ENCODE data around the gene GHR.

GHR gene

DNA sequence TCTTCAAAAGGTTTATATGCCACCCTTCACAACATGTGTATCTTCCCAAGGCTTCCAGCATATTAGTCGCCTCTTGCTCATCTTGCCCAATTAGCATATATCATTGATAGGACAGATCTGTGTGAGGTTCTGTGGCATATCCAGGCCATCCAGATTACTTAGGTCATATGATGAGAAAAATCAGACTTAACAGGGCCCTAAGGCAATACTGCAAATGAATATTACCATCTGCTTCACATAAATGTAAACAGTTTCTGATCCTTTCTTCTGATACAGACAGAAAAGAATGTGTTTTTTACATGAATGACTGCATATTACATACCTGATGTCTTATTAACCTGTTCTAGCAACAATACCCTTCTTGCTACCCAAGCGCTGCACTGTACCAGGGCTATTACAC is 41.3 kb upstream of the GHR start:
- Histone ChIP-seq H3K9ac (ENCODE audit: low read length) (no peak overlapping the region), H3K4me2 (ENCODE audit: low read length) (no peak overlapping the region), H3K4me1 (ENCODE audit: insufficient read depth, low read length, severe bottlenecking) (no peaks in the 10 kb centered on the region), H3K9me2 (ENCODE audit: low read depth, low read length) (no peaks in the 10 kb centered on the region), H3K27ac (ENCODE audit: low read depth, low read length, poor library complexity, severe bottlenecking) (no peak overlapping the region), H3K36me3 (ENCODE audit: insufficient read depth, low read length) (no peaks in the 10 kb centered on the region), H4K20me1 (ENCODE audit: insufficient read depth, low read length) (no peaks in the 10 kb centered on the region), H3K27me3 (ENCODE audit: insufficient read depth, low read length) (no peaks in the 10 kb centered on the region), H3F3A (ENCODE audit: insufficient read depth, low read length) (no peaks in the 10 kb centered on the region), H3K79me2 (ENCODE audit: insufficient read depth, low read length) (no peaks in the 10 kb centered on the region), H2AFZ (ENCODE audit: low read length) (no peak overlapping the region), H3K9me3 (ENCODE audit: low read length) (no peaks in the 10 kb centered on the region), H3K4me3 (ENCODE audit: low read depth, low read length, poor library complexity, severe bottlenecking) (no peak overlapping the region)
- TF ChIP-seq EZH2 (IDR thresholded peaks at IDR 0.05; ENCODE audit: borderline replicate concordance, low read length), result no peak

DNA sequence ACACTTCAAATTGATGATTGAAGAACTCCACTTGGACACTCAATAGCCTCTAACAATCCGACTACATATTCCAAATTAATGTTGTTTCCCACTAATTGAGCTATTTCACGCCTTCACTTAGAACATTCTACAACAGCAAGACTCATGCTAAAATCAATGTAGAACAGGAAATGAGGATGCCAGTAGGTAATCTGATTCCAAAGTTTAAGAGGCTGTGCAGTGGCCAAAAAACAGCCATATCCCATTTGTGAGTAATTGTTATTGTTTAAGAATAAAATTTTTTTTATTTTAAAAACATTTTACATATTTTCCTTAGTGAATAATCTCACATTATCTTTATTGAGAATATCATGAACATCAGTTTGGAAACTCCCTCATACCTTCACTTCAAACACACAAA is 35.7 kb upstream of the GHR start:
- Histone ChIP-seq H3K9me3 (ENCODE audit: low read length) (no peaks in the 10 kb centered on the region), H3K9ac (ENCODE audit: low read length) (no peak overlapping the region), H3K4me2 (ENCODE audit: low read length) (no peak overlapping the region), H4K20me1 (ENCODE audit: insufficient read depth, low read length) (no peaks in the 10 kb centered on the region), H3K36me3 (ENCODE audit: insufficient read depth, low read length) (no peaks in the 10 kb centered on the region), H3K79me2 (ENCODE audit: insufficient read depth, low read length) (no peaks in the 10 kb centered on the region), H3F3A (ENCODE audit: insufficient read depth, low read length) (no peaks in the 10 kb centered on the region), H3K9me2 (ENCODE audit: low read depth, low read length) (no peaks in the 10 kb centered on the region), H3K27ac (ENCODE audit: low read depth, low read length, poor library complexity, severe bottlenecking) (no peak overlapping the region), H3K27me3 (ENCODE audit: insufficient read depth, low read length) (no peaks in the 10 kb centered on the region), H2AFZ (ENCODE audit: low read length) (no peak overlapping the region), H3K4me1 (ENCODE audit: insufficient read depth, low read length, severe bottlenecking) (no peaks in the 10 kb centered on the region), H3K4me3 (ENCODE audit: low read depth, low read length, poor library complexity, severe bottlenecking) (no peak overlapping the region)
- TF ChIP-seq, protein P1, sequence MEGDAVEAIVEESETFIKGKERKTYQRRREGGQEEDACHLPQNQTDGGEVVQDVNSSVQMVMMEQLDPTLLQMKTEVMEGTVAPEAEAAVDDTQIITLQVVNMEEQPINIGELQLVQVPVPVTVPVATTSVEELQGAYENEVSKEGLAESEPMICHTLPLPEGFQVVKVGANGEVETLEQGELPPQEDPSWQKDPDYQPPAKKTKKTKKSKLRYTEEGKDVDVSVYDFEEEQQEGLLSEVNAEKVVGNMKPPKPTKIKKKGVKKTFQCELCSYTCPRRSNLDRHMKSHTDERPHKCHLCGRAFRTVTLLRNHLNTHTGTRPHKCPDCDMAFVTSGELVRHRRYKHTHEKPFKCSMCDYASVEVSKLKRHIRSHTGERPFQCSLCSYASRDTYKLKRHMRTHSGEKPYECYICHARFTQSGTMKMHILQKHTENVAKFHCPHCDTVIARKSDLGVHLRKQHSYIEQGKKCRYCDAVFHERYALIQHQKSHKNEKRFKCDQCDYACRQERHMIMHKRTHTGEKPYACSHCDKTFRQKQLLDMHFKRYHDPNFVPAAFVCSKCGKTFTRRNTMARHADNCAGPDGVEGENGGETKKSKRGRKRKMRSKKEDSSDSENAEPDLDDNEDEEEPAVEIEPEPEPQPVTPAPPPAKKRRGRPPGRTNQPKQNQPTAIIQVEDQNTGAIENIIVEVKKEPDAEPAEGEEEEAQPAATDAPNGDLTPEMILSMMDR (IDR thresholded peaks at IDR 0.05; ENCODE audit: low read length), result no peak
- no peak for TF ChIP-seq EZH2 (IDR thresholded peaks at IDR 0.05; ENCODE audit: borderline replicate concordance, low read length)

DNA sequence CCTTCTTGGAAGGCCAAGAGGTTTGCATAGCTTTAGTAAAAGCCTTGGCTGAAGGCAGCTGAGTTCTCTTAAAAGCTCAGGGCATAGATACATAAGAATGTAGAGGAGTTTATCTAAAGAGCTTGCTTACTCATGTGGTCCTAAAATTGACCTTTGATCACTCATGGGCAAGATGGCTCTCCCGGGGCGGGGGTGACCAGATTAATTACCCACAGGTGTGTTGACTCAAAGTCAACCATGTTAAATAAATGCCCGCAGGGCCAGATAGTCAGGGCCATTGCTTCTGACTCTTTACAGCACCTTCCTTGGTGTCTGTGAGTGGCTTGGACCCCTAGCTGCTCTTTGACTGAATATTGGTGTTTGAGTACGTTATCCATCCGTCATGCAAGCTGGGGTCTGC is 33.1 kb upstream of the GHR start:
- Histone ChIP-seq H3K79me2 (ENCODE audit: insufficient read depth, low read length) (no peaks in the 10 kb centered on the region), H3K9ac (ENCODE audit: low read length) (no peak overlapping the region), H3K9me3 (ENCODE audit: low read length) (no peaks in the 10 kb centered on the region), H3K4me2 (ENCODE audit: low read length) (no peak overlapping the region), H3K4me3 (ENCODE audit: low read depth, low read length, poor library complexity, severe bottlenecking) (no peak overlapping the region), H2AFZ (ENCODE audit: low read length) (no peak overlapping the region), H3K27ac (ENCODE audit: low read depth, low read length, poor library complexity, severe bottlenecking) (no peak overlapping the region), H4K20me1 (ENCODE audit: insufficient read depth, low read length) (no peaks in the 10 kb centered on the region), H3F3A (ENCODE audit: insufficient read depth, low read length) (no peaks in the 10 kb centered on the region), H3K36me3 (ENCODE audit: insufficient read depth, low read length) (no peaks in the 10 kb centered on the region), H3K9me2 (ENCODE audit: low read depth, low read length) (no peaks in the 10 kb centered on the region), H3K27me3 (ENCODE audit: insufficient read depth, low read length) (no peaks in the 10 kb centered on the region), H3K4me1 (ENCODE audit: insufficient read depth, low read length, severe bottlenecking) (no peaks in the 10 kb centered on the region)
- TF ChIP-seq, protein P1 (IDR thresholded peaks at IDR 0.05; ENCODE audit: low read length), result no peak
- TF ChIP-seq EZH2 (IDR thresholded peaks at IDR 0.05; ENCODE audit: borderline replicate concordance, low read length), result no peak

DNA sequence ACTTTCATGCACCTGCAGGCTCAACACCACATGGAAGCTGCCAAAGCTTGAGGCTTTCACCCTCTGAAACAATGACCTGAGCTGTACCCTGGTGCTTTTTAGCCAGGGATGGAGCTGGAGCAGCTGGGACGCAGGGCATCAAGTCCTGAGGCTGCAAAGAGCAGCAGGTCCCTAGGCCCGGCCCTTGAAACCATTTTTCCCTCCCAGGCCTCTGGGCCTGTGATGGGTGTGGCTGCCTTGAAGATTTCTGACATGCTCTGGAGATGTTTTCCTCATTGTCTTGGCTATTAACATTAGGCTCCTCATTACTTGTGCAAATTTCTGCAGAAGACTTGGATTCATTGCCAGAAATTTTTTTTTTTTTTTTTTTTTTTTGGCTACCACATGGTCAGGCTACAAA is 30.3 kb upstream of the GHR start:
- H3K4me3 ChIP-seq (ENCODE audit: low read depth, low read length, poor library complexity, severe bottlenecking), result no peak overlapping the region
- H3K4me1 ChIP-seq (ENCODE audit: insufficient read depth, low read length, severe bottlenecking), result no peaks in the 10 kb centered on the region
- H3K4me2 ChIP-seq (ENCODE audit: low read length), result no peak overlapping the region
- no peaks in the 10 kb centered on the region for H3K27me3 ChIP-seq (ENCODE audit: insufficient read depth, low read length)
- no peaks in the 10 kb centered on the region for H4K20me1 ChIP-seq (ENCODE audit: insufficient read depth, low read length)
- no peaks in the 10 kb centered on the region for H3K36me3 ChIP-seq (ENCODE audit: insufficient read depth, low read length)
- no peaks in the 10 kb centered on the region for H3K9me3 ChIP-seq (ENCODE audit: low read length)
- H3K27ac ChIP-seq (ENCODE audit: low read depth, low read length, poor library complexity, severe bottlenecking), result no peak overlapping the region
- H3K9me2 ChIP-seq (ENCODE audit: low read depth, low read length), result no peaks in the 10 kb centered on the region
- H3F3A ChIP-seq (ENCODE audit: insufficient read depth, low read length), result no peaks in the 10 kb centered on the region
- no peak overlapping the region for H3K9ac ChIP-seq (ENCODE audit: low read length)
- no peaks in the 10 kb centered on the region for H3K79me2 ChIP-seq (ENCODE audit: insufficient read depth, low read length)
- H2AFZ ChIP-seq (ENCODE audit: low read length), result no peak overlapping the region
- TF ChIP-seq EZH2 (IDR thresholded peaks at IDR 0.05; ENCODE audit: borderline replicate concordance, low read length), result no peak
- TF ChIP-seq, protein P1 (IDR thresholded peaks at IDR 0.05; ENCODE audit: low read length), result no peak
